ENCODE data around the gene PPARG. TPM values are rescaled to one million over a fixed set of nuclear protein-coding genes. Genes with fewer than 3 reads are reported as not detected.

PPARG gene
- total and polyA plus RNA-seq, 2 experiments from 2014 or later: 0.15 to 0.42 TPM

DNA sequence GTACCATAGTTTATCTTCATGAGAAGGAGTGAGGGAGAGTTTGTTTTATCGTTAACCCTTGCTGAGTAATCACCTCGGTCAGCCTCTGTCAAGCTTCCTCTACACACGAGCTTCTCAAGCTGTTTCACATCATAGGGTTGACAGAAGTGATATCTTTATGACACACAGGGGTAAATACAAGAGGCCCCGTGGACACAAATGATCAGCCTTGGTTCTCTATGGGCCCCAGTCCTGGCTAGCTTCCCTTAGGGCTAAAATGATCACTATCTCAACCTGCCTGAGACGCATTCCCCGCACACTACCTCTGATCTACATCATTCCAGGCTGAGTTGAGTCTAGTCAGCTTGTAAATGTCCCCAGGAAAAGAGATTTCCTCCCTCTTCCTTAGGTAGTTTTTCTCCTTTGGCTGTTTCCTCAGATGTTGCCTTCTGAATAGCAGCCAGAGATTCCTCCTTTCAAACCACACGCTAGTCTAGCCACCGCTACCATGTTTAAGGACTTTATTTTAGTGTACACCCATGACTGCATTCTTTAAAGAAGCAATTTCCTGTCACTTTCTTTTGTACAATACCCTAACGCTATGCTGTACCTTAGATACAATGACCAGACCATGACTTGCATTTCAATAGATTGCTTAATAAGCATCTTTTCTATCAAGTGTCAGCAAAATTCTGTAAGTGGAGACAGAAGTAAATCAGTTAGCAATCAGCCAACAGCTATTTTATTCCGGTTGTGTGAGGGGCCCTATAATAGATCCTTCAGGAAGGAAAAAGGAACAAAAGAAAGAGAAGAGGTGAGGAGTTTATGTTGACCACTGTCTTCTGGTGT lies 35.1 kb upstream of the PPARG start:
- no peaks in the 10 kb centered on the region for H3K27me3 ChIP-seq (ENCODE audit: insufficient read depth)
- H3K27ac ChIP-seq (ENCODE audit: low read depth): no peak overlapping the region
- H3K27ac Mint-ChIP-seq: no peak overlapping the region
- H3K4me3 ChIP-seq: no peak overlapping the region
- no peaks in the 10 kb centered on the region for H4K20me1 ChIP-seq (replicated peaks; ENCODE audit: insufficient read depth)
- TF ChIP-seq JUNB (IDR thresholded peaks at IDR 0.05; ENCODE audit: unreplicated experiment) (no peak), ZNF331 (CRISPR knock-in tag; IDR thresholded peaks at IDR 0.05; ENCODE audit: low read depth) (no peak), EZH2 (IDR thresholded peaks at IDR 0.05; ENCODE audit: low read depth, unreplicated experiment) (no peak), POLR2AphosphoS5 (IDR thresholded peaks at IDR 0.05; ENCODE audit: low read depth) (no peak), STAT1 (IDR thresholded peaks at IDR 0.05; ENCODE audit: unreplicated experiment) (no peak), ZNF114 (CRISPR knock-in tag; IDR thresholded peaks at IDR 0.05) (no peak), NANOG (IDR thresholded peaks at IDR 0.05; ENCODE audit: borderline replicate concordance) (no peak), EZH2phosphoT487 (IDR thresholded peaks at IDR 0.05; ENCODE audit: unreplicated experiment) (no peak), CREB1 (CRISPR knock-in tag; IDR thresholded peaks at IDR 0.05; ENCODE audit: low read depth) (no peak)
- TF ChIP-seq, protein P1, sequence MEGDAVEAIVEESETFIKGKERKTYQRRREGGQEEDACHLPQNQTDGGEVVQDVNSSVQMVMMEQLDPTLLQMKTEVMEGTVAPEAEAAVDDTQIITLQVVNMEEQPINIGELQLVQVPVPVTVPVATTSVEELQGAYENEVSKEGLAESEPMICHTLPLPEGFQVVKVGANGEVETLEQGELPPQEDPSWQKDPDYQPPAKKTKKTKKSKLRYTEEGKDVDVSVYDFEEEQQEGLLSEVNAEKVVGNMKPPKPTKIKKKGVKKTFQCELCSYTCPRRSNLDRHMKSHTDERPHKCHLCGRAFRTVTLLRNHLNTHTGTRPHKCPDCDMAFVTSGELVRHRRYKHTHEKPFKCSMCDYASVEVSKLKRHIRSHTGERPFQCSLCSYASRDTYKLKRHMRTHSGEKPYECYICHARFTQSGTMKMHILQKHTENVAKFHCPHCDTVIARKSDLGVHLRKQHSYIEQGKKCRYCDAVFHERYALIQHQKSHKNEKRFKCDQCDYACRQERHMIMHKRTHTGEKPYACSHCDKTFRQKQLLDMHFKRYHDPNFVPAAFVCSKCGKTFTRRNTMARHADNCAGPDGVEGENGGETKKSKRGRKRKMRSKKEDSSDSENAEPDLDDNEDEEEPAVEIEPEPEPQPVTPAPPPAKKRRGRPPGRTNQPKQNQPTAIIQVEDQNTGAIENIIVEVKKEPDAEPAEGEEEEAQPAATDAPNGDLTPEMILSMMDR (conservative IDR thresholded peaks at IDR 0.05; ENCODE audit: low read depth in 2 of 2): no peak
- TF ChIP-seq, protein P2, sequence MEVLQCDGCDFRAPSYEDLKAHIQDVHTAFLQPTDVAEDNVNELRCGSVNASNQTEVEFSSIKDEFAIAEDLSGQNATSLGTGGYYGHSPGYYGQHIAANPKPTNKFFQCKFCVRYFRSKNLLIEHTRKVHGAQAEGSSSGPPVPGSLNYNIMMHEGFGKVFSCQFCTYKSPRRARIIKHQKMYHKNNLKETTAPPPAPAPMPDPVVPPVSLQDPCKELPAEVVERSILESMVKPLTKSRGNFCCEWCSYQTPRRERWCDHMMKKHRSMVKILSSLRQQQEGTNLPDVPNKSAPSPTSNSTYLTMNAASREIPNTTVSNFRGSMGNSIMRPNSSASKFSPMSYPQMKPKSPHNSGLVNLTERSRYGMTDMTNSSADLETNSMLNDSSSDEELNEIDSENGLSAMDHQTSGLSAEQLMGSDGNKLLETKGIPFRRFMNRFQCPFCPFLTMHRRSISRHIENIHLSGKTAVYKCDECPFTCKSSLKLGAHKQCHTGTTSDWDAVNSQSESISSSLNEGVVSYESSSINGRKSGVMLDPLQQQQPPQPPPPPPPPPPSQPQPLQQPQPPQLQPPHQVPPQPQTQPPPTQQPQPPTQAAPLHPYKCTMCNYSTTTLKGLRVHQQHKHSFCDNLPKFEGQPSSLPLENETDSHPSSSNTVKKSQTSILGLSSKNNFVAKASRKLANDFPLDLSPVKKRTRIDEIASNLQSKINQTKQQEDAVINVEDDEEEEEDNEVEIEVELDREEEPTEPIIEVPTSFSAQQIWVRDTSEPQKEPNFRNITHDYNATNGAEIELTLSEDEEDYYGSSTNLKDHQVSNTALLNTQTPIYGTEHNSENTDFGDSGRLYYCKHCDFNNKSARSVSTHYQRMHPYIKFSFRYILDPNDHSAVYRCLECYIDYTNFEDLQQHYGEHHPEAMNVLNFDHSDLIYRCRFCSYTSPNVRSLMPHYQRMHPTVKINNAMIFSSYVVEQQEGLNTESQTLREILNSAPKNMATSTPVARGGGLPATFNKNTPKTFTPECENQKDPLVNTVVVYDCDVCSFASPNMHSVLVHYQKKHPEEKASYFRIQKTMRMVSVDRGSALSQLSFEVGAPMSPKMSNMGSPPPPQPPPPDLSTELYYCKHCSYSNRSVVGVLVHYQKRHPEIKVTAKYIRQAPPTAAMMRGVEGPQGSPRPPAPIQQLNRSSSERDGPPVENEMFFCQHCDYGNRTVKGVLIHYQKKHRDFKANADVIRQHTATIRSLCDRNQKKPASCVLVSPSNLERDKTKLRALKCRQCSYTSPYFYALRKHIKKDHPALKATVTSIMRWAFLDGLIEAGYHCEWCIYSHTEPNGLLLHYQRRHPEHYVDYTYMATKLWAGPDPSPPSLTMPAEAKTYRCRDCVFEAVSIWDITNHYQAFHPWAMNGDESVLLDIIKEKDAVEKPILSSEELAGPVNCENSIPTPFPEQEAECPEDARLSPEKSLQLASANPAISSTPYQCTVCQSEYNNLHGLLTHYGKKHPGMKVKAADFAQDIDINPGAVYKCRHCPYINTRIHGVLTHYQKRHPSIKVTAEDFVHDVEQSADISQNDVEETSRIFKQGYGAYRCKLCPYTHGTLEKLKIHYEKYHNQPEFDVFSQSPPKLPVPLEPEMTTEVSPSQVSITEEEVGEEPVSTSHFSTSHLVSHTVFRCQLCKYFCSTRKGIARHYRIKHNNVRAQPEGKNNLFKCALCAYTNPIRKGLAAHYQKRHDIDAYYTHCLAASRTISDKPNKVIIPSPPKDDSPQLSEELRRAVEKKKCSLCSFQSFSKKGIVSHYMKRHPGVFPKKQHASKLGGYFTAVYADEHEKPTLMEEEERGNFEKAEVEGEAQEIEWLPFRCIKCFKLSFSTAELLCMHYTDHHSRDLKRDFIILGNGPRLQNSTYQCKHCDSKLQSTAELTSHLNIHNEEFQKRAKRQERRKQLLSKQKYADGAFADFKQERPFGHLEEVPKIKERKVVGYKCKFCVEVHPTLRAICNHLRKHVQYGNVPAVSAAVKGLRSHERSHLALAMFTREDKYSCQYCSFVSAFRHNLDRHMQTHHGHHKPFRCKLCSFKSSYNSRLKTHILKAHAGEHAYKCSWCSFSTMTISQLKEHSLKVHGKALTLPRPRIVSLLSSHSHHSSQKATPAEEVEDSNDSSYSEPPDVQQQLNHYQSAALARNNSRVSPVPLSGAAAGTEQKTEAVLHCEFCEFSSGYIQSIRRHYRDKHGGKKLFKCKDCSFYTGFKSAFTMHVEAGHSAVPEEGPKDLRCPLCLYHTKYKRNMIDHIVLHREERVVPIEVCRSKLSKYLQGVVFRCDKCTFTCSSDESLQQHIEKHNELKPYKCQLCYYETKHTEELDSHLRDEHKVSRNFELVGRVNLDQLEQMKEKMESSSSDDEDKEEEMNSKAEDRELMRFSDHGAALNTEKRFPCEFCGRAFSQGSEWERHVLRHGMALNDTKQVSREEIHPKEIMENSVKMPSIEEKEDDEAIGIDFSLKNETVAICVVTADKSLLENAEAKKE (CRISPR knock-in tag; IDR thresholded peaks at IDR 0.05): no peak
- TF ChIP-seq, protein P3, sequence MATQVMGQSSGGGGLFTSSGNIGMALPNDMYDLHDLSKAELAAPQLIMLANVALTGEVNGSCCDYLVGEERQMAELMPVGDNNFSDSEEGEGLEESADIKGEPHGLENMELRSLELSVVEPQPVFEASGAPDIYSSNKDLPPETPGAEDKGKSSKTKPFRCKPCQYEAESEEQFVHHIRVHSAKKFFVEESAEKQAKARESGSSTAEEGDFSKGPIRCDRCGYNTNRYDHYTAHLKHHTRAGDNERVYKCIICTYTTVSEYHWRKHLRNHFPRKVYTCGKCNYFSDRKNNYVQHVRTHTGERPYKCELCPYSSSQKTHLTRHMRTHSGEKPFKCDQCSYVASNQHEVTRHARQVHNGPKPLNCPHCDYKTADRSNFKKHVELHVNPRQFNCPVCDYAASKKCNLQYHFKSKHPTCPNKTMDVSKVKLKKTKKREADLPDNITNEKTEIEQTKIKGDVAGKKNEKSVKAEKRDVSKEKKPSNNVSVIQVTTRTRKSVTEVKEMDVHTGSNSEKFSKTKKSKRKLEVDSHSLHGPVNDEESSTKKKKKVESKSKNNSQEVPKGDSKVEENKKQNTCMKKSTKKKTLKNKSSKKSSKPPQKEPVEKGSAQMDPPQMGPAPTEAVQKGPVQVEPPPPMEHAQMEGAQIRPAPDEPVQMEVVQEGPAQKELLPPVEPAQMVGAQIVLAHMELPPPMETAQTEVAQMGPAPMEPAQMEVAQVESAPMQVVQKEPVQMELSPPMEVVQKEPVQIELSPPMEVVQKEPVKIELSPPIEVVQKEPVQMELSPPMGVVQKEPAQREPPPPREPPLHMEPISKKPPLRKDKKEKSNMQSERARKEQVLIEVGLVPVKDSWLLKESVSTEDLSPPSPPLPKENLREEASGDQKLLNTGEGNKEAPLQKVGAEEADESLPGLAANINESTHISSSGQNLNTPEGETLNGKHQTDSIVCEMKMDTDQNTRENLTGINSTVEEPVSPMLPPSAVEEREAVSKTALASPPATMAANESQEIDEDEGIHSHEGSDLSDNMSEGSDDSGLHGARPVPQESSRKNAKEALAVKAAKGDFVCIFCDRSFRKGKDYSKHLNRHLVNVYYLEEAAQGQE (IDR thresholded peaks at IDR 0.05; ENCODE audit: unreplicated experiment): no peak
- TF ChIP-seq, protein P4, sequence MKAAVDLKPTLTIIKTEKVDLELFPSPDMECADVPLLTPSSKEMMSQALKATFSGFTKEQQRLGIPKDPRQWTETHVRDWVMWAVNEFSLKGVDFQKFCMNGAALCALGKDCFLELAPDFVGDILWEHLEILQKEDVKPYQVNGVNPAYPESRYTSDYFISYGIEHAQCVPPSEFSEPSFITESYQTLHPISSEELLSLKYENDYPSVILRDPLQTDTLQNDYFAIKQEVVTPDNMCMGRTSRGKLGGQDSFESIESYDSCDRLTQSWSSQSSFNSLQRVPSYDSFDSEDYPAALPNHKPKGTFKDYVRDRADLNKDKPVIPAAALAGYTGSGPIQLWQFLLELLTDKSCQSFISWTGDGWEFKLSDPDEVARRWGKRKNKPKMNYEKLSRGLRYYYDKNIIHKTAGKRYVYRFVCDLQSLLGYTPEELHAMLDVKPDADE (IDR thresholded peaks at IDR 0.05): no peak
- no peaks in the 10 kb centered on the region for H3K4me1 Mint-ChIP-seq
- peaks cover 8% of the 10 kb centered on the region; the same call in 2 of the 3 replicates for H3K9me3 Mint-ChIP-seq
- H3K9me2 ChIP-seq (ENCODE audit: insufficient read depth): 0 out of 2 replicates have a peak, but pooled peaks cover 2% of the 10 kb centered on the region
- ATAC-seq (no peak), DNase-seq (ENCODE audit: low spot score) (no peak)
- H3K4me1 ChIP-seq (ENCODE audit: insufficient read depth): no peaks in the 10 kb centered on the region
- no peaks in the 10 kb centered on the region for H3F3A ChIP-seq (replicated peaks; ENCODE audit: low read depth)
- H3K4me2 ChIP-seq: no peak overlapping the region
- H3K36me3 Mint-ChIP-seq (ENCODE audit: low read depth): no peaks in the 10 kb centered on the region; the same call in 2 of the 3 replicates
- H3K36me3 ChIP-seq (ENCODE audit: insufficient read depth): no peaks in the 10 kb centered on the region
- no peak overlapping the region for H2AFZ ChIP-seq
- H3K27me3 Mint-ChIP-seq (ENCODE audit: insufficient read depth, low read depth, poor library complexity): peaks cover 2% of the 10 kb centered on the region
- H3K4me3 Mint-ChIP-seq: no peak overlapping the region
- H3K79me2 ChIP-seq (replicated peaks; ENCODE audit: insufficient read depth): no peaks in the 10 kb centered on the region
